ENCODE results near the gene HSPB7. TPM values are rescaled to one million over a fixed set of nuclear protein-coding genes. Genes with fewer than 3 reads are reported as not detected.

HSPB7 gene
- total RNA-seq, 1 donor from 2014 or later: 191 TPM

- no peaks in the 10 kb centered on the region for H3K9me3 ChIP-seq
- peak; percentile 59 to 92 for DNase-seq (ENCODE audit: low spot score in 2 of 2)
- peak overlapping the region; percentile 51 to 74 for H3K4me3 ChIP-seq
- no peak for TF ChIP-seq CTCF (IDR thresholded peaks at IDR 0.05)
- H3K36me3 ChIP-seq: peaks cover 0 to 4% of the 10 kb centered on the region in 2 donors
- intact Hi-C loops (cut with DNase I): loop anchor here (5.0 kb wide), 2 partner anchors 131 to 219 kb away; no protein-coding TSS in a partner anchor
- H3K27ac ChIP-seq: peak overlapping the region; percentile 95 to 98
- H3K27me3 ChIP-seq: no peaks in the 10 kb centered on the region
- peaks cover 24 to 63% of the 10 kb centered on the region in 2 donors for H3K4me1 ChIP-seq
These were observed 1.6 kb downstream of the HSPB7 start for GRCh38 chr1:16015960-16016901.

DNA sequence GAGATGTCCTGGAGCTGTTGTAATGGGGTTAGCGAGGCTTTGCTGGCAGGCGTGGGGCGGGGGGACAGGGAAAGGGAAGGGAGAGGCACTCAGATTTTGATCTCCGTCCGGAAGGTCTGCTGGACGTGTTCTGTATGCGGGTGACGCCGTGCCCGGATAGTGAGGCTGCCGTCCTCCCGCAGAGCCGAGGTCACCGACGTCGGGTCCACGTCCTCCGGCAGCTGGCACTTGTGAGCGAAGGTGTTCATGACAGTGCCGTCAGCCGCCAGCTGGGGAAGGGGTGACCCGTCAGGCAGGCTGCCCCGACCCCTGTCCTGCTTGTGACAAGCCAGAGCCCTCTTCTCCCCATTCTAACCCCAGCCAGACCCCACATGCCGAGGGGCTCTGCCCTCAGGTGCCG is 2.4 kb downstream of the HSPB7 start:
- intact Hi-C loops (cut with DNase I): loop anchor here (5.0 kb wide), 2 partner anchors 132 to 218 kb away; no protein-coding TSS in a partner anchor
- TF ChIP-seq CTCF (IDR thresholded peaks at IDR 0.05): no peak
- Histone ChIP-seq H3K9me3 (no peaks in the 10 kb centered on the region), H3K36me3 (peaks cover 0 to 4% of the 10 kb centered on the region in 2 donors), H3K27me3 (no peaks in the 10 kb centered on the region), H3K27ac (peak overlapping the region; percentile 95 to 98), H3K4me3 (peak overlapping the region; percentile 51 to 74), H3K4me1 (peaks cover 24 to 62% of the 10 kb centered on the region in 2 donors)
- no peak for DNase-seq (ENCODE audit: low spot score in 2 of 2)

DNA sequence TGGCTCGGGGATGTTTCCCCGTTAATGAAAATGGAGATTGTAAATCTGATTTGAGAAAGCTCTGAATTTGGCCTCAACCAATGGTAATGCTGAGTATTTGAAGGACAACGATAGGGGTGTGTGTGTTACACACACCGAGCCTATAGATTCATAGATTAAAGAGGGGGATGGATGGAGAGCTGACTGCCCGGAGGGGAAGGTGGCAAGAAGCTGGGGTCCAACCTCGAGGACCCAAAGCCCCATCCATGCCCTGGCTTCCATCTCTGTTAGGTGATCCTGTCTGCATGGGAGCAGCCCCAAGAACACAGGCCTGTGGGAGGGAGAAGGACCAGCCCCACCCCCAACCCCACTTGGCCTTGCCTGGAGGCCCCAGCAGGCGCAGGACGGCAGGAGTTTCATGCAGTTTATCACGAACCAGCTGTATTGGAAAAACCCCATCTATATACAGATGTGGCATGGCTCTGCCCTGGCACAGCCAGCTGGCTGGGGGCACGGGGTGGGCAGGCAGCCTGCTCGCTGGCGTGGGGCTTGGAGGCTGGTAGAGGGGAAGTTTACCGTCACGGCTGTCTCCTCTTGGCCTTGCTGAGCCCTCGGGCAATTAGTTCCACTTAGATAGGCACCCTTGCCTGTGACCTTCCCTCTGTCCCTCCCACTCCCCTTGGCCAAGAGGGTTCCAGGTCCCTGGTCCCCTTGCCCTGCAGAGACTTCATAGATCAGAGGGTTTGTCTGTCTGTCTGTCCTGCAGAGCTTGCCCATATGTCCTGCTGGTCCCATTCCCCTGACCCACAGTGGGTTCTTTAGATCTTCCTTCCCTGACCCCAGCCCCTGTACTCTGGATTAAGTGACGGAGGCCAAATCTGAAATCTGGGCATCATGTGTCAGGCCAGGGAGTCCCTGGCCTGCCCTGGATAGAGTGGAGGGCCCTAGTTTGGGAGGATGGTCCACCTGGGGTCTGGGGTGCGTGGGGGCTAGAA is 3.0 kb downstream of the HSPB7 start:
- no peak for TF ChIP-seq CTCF (IDR thresholded peaks at IDR 0.05)
- no peaks in the 10 kb centered on the region for H3K9me3 ChIP-seq
- peak; percentile 49 to 88 for DNase-seq (ENCODE audit: low spot score in 2 of 2)
- peaks cover 0 to 4% of the 10 kb centered on the region in 2 donors for H3K36me3 ChIP-seq
- no peaks in the 10 kb centered on the region for H3K27me3 ChIP-seq
- peak overlapping the region; percentile 95 to 98 for H3K27ac ChIP-seq
- intact Hi-C loops (cut with DNase I): loop anchor here (5.0 kb wide), 3 partner anchors 133 to 353 kb away; partner anchors contain the start of gene SZRD1
- H3K4me3 ChIP-seq: peak overlapping the region; percentile 54 to 74
- peaks cover 24 to 55% of the 10 kb centered on the region in 2 donors for H3K4me1 ChIP-seq

DNA sequence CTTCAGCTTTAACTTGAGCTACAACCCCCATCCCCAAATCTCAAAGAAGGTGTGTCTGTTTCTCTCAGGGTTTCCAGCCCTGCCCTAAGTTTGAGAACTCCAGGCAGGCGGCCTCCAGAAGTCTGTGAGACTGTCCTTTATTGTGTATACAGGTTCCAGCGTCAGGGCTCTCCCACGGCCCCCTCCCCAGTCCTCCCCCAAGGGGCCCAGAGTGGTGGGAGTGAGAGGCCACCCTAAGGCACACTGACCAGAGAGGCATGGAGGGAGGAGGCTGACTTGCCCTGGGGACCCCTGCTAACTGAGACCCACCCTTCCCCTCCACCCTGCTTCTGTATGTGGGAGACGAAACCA is 4.0 kb downstream of the HSPB7 start:
- H3K9me3 ChIP-seq: no peaks in the 10 kb centered on the region
- TF ChIP-seq CTCF (IDR thresholded peaks at IDR 0.05): no peak
- no peaks in the 10 kb centered on the region for H3K27me3 ChIP-seq
- H3K36me3 ChIP-seq: peaks cover 0 to 4% of the 10 kb centered on the region in 2 donors
- peak overlapping the region; percentile 95 to 98 for H3K27ac ChIP-seq
- no peak for DNase-seq (ENCODE audit: low spot score in 2 of 2)
- H3K4me3 ChIP-seq: peak overlapping the region; percentile 54 to 74
- intact Hi-C loops (cut with DNase I): loop anchor here (5.0 kb wide), 1 partner anchor 353 kb away; the partner anchor contains the start of gene SZRD1
- H3K4me1 ChIP-seq: peaks cover 19 to 46% of the 10 kb centered on the region in 2 donors
